Measurements from ENCODE around the gene ZNF419.
"Not testable (repeated sequence)": the region's sequence is repeated elsewhere in the genome, so short reads cannot be mapped to it uniquely, and the experiment has no call there.

GRCh38 chr19:57518021-57518420 is 30.5 kb downstream of the ZNF419 start:
- TF ChIP-seq, protein P1, sequence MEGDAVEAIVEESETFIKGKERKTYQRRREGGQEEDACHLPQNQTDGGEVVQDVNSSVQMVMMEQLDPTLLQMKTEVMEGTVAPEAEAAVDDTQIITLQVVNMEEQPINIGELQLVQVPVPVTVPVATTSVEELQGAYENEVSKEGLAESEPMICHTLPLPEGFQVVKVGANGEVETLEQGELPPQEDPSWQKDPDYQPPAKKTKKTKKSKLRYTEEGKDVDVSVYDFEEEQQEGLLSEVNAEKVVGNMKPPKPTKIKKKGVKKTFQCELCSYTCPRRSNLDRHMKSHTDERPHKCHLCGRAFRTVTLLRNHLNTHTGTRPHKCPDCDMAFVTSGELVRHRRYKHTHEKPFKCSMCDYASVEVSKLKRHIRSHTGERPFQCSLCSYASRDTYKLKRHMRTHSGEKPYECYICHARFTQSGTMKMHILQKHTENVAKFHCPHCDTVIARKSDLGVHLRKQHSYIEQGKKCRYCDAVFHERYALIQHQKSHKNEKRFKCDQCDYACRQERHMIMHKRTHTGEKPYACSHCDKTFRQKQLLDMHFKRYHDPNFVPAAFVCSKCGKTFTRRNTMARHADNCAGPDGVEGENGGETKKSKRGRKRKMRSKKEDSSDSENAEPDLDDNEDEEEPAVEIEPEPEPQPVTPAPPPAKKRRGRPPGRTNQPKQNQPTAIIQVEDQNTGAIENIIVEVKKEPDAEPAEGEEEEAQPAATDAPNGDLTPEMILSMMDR (IDR thresholded peaks at IDR 0.05) = not testable (repeated sequence)
- not testable (repeated sequence) for TF ChIP-seq SIN3A (IDR thresholded peaks at IDR 0.05; ENCODE audit: borderline replicate concordance, low read depth, low read length); RAD21 (IDR thresholded peaks at IDR 0.05; ENCODE audit: low read length); RXRA (IDR thresholded peaks at IDR 0.05; ENCODE audit: borderline replicate concordance, low read depth); GATA2 (CRISPR knock-in tag; IDR thresholded peaks at IDR 0.05)

Data from SK-N-SH (cell line).